Activated CD8-positive, alpha-beta memory T cell treated with anti-CD3 and anti-CD28 coated beads, Interleukin-2, amount 50 U/mL, for 4 hours (primary cell): Measurements from ENCODE around the gene NR3C2.
"Not testable (repeated sequence)": the region's sequence is repeated elsewhere in the genome, so short reads cannot be mapped to it uniquely, and the experiment has no call there.

ENCODE experiments used
- DNase-seq: peaks from one replicate; pipeline ENCODE4 v3.0.0-alpha.2; 2020

Gene NR3C2

DNA sequence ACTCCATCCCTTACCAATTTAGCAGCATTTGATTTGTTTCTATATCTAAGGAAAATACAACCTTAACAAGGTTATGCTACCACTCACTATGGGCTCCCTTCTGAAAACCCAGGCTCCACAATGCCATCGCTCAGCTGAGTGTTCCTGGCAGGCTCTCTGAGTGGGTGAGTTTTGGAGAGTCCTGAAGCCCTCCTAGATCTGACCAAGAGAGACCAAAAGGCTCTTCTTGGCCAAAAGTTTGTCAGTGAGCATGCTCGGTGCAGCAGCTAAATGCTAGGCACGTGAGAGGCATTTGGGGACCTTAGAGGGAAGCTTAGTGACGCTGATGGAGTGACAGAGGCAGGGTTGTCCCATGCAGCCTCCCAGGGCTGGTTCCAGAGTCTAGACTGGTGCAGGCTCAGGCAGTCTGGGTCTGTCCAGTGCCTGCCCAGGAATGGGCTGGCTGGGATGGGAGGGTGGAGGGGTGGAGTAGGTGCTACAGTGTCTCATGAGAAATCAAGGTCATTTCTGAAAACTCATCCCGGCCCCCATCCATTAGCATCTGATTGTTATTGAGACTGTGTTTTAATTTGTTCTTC, 346.8 kb downstream of the NR3C2 start:
- no peak for DNase-seq

DNA sequence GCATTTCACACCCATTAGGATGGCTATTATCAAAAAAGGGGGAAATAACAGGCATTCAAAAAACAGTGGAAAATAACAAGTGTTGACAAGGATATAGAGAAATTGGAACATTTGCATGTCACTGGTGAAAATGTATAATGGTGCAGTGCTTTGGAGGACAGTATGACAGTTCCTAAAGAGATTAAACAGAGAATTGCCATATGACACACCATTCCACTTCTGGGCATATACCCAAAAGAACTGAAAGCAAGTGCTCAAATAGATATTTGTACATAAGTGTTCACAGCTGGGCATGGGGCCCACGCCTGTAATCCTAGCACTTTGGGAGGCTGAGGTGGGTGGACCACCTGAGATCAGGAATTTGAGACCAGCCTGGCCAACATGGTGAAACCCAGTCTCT, 348.1 kb downstream of the NR3C2 start:
- DNase-seq, result no peak

DNA sequence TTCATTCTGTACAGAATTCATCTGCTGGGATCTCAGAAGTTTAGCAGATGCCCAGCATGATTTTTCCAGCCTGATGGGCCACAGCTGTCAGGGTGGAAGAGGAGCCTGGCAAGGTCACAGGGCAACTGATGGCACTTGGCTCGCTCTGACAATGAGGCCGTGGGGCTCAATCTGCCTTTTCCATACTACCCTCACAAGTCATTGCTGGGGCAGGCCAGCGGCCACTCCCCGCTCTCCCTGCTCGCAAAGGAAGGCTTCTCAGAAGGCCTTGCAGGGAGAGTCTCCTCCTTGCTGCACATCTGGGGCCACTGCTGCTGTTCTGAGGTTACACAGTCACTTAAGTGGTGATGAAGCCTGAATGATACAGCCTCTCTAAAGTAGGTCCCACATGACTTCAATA, 349.1 kb downstream of the NR3C2 start:
- DNase-seq, result no peak

DNA sequence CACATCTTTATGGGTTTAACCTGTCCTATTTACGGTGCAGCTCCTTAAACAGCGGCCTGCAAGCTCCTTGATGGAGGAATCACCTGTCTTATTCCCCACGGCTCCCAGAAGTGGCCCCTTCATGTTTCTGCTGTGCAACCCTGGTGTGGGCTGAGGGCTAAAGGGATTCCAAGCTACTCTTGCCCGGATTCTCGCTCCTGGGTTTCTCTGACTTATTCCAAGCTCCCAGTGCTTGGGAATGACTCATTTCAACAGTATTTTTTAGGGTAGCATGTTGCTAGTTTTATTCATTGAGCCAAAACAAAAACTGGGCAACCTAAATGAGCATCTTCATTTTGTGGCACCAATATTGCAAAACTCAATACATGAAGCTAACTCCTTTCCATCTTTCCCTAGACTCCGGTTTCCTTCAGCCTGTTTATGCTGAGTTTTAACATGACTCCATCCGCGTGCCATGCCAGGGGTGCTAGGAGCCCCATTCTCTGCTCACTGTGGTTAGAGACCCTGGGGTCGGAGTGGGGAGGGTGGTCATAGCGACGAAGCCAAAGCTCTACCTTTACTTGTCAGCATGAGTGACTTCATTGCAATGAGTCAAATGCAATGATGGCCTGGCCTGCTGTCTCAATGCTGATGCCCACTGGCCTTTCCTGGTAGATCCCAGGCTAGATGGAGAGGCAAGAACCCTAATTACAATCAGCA, 349.7 kb downstream of the NR3C2 start:
- DNase-seq, result no peak

DNA sequence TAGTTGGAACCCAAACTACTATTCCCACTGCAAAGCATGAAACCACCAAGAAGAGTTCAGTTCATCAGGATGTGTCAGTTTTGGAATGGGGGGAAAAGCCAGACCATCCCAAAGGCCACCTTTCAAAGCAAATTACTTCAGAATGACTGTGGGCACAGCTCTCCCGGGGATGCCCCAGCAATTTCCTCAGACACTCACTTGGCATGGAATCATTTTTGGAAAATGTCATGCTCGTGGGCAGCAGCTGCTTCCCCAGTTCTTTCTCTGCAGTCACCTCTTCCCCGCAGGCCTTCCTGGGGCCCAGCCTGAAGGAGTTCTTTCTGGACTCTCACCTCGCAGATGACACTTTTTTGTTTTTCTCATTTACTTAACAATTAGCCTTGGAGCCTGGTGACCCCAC, 350.3 kb downstream of the NR3C2 start:
- no peak for DNase-seq

DNA sequence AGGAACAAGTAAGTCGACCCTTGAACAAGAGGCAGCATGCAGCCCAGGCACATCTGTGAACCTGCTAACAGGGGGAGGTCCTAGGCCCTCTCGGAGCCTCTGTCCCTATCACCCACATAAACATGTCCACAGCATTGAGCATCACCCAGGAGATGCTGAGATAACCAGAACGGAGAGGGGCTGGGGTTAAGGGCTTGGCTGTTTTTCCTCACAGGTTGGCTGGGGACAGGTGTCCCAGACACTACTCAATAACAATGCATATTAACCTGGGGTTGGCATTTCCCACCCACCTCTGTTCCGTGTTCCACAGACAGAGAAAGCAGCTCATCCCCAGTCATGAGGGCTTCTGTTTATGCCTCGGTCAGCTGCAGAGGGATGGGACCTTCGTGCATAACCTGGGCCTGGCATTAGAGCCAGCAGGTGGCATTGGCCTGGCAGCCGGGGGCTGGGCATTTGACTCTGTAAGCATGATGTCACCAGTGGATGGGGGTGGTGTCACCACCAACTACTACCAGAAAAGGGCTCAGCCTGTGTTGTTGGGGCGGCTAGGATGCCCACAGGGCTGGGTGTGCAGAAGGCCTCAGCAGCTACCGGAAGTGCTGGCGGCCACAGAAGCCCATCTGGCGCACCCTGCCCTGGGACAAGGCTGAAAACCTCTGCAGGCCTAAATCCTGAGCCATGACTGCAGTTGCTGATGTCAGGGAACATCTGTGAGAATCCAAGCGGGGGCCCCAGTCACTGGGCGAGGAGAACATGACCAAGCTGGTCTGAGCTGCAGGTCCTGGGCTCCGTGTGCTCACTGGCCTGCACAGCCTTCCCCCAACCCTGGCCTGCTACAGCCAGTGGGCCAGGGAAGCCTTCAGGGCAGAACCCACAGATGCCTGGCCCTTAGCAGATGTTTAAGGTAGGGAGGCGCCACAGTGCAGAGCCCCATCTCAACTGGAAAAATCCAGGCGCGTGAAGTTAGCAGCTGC, 351.4 kb downstream of the NR3C2 start:
- DNase-seq, result no peak

DNA sequence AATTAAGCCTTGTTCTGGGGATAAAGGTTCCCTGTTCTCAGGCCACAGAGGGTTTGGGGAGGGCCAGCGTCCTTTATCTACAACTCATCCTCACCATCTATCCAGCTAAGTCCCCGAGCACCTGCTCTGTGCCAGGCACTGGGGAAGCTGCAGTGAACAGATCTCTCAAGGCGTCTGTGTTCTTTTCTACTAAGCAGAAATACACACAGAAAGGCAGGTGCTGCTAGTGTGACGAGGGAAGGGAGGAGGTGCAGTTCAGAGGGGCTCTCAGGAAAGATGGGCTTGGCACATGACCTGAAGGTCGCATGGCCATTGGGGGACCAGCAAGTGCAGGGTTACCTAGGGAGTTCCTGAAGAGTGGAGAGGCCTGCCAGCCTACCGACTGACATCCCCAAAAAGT, 352.2 kb downstream of the NR3C2 start:
- no peak for DNase-seq

DNA sequence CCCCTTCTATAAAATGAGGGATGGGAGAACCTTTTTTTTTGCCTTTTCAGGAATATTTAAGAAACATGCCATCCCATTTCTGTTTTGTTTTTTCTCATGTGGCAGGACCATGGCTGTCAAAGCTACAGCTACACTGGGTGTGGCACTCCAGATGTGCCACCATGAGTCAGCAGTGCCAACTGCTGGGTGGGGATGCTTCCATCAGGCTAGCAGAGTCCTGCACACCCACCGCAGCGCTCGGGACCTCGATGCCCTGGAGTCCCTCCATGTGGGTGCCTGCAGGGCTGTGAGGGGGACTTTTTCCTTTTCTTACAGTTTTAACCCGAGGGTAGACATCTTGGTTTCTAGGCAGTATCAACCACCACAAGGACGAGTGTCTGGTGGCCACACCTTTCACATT, 352.6 kb downstream of the NR3C2 start:
- no peak for DNase-seq

DNA sequence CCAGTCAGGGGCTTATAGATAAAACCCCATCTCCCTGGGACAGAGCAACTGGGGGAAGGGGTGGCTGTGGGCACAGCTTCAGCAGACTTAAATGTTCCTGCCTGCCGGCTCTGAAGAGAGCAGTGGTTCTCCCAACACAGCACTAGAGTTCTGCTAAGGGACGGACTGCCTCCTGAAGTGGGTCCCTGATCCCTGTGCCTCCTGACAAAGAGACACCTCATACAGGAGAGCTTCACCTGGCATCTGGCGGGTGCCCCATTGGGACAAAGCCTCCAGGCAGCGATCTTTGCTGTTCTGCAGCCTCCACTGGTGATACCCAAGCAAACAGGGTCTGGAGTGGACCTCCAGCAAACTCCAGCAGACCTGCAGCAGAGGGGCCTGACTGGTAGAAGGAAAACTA, 359.1 kb downstream of the NR3C2 start:
- DNase-seq, result not testable (repeated sequence)

DNA sequence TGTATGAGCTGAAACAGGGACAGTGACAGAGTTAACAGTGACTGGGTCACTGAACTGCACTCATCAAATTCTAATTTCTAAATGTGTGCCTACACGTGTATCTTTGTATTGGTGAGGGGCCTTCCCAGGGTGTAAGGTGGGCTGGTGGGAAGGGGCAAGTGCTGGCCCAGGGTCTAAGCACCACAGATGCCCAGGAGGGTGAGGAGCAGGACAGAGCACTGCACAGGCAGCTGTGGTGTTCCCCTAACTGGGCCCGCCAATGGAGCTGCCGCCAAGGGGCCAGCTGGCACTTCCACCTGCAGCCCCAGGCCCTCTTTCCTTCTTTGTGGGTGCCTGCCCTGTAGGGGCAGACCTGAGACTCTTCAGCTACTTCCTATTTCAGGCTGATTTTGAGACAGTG, 360.5 kb downstream of the NR3C2 start:
- no peak for DNase-seq

DNA sequence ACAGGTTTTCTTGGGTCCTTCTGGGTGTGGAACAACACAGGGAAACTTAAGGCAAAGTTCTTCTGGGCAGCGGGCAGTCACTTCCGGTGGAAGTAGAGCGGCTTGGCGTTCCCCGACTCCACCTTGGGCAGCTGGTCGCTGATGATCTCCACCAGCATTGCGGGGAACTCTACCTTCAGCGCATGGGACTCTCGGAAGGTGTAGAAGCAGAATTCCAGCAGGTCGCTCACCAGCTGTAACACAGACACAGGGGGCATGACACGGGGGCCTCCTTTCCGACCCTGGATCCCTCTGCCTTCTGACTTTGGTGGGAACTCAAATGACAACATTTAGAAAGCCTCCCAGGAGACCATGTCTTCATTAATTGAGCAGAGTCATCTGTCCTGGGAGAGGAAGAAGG, 360.9 kb downstream of the NR3C2 start:
- no peak for DNase-seq

DNA sequence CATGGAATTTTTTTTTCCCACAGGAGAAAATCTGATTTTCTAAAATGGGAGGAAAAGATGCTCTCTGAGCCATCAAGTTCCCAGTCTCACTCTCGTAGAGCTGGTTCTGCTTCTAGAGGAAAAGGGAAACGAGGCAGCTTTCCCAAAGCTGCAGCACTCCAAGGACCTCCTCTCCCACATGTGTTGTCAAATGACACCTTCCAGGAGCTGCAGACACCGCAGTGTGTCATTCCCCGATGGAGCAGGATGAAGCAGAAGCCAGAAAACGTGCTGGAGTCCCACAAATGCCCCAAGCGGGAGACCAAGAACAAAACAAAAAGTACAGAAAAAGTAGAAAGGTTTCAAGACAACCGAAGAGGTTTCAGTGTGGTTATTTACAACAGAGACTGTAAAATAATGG, 362.3 kb downstream of the NR3C2 start:
- no peak for DNase-seq

DNA sequence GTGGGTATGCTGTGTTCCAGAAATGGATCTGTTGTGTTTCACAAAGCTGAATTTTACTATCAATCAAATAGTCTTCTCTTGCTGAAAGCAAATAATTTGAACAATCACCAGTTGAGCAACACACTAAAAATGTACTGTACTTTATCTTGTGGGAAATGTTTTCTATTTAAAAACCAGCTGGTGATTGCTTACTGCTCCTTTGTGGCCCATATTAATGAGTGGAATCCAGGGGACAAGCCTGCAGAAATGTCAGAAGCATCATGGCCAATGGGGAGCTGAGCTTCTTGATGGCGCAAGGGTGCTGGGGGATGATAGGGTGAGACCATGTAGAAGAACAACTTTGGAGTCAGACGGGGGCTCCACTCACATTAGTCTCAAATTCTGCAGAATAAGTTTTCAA, 364.2 kb downstream of the NR3C2 start:
- DNase-seq, result no peak

DNA sequence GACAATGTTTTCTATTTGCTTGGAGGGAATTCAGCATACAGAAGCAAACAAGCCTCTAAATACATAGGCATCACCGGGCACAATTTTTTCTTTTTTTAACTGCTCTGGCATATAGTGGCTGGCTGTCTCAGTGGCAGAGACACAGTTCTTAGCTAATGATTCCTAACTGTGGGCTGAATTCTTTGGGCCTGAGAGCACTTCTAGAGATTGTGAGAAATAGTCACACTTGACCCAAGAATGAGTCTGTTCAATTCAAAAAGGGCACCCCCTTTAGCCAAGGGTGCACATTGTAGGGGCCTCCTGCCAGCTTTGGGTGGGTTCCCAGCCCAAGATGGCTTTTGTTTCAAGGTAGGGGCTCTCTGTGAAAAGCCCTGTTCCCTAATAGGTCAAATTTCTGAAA, 364.6 kb downstream of the NR3C2 start:
- no peak for DNase-seq

DNA sequence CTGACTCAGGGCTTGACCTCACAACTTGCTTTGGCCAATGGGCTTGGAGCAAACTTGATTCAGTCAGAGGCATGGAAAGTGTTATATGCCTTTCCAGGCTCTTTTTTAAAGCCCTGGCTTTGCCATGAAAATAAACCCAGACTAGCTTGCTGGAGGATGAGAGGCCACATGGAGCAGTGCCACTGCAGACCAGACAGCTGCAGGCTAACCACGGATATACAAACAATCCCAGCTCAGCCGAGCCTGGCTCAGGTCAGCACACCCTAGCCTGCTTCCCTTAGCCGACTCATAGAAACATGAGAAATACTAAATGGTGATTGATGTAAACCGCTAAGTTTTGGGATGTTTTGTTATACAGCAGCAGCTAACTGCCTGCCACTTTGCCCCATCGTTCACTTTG, 365.2 kb downstream of the NR3C2 start:
- no peak for DNase-seq

DNA sequence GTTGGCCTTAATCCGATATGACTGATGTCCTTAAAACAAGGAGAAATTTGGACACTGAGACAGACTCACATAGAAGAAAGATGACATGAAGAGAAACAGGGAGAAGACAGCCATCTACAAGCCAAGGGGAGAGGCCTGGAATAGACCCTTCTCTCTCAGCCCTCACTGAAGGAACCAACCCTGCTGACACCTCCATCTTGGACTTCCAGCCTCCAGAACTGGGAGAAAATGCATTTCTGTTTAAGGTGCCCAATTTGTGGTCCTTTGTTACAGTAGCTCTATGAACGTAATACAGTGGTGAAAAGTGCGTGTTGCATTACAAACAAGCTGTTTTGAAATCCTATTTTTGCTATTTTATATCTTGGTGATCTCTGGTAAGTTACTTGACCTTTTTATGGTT, 366.8 kb downstream of the NR3C2 start:
- DNase-seq, result no peak

DNA sequence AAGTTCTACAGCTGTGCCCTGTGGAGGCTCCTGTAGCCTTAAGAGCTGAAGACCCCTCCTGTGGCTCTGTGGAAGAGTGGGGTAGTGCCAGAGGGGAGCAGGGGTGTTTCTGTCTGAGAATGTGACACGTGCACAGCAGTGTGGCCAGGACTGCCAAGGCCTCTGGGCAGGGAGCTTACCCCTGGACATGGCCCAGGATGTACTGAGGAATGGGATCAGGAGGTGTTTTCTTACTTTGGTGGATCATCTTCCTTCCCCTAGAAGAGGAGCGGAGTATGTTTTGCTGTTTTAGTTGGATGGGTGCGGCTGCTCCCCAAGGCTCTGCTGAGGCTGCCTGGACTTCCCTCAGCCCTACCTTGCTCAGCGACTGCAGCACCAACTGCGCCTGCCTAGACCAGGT, 367.8 kb downstream of the NR3C2 start:
- DNase-seq, result no peak

DNA sequence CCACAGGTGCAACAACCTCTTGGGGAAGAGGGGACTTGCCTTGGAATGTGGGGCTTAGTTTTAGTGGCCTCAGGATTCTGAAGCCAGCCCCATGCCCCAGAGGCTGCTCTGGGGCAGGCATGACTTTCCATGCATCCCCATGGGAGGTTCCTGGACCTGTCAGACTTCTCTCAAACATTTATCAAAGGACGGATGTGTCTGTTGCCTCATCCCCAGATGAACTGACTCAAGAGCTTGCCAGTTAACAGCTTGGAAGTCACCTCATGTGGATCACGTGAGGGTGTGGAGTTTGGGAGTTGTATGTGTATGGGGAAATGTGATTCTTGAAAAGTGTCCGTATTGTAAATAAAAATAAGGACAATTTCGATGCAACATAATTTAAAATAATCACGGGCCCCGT, 368.9 kb downstream of the NR3C2 start:
- DNase-seq, result no peak

DNA sequence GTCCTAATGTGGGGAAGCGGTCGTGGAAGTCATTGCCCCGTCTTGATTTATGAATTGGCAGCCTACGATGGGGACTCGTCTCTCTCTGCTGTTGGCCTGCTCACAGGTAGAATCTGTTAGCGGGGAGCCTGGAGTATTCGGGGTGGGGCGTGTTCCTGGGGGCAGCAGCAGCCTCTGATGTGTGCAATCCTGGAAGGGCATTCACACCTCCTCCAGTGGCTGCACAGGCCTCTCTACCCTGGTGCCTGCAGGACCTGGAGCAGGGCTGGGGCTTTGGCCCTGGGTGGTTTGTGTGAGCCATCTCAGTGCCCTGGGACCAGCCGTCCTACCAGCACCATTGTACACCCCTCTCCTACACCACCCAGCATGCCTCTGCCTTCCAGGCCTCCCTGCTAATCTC, 369.4 kb downstream of the NR3C2 start:
- DNase-seq, result no peak

DNA sequence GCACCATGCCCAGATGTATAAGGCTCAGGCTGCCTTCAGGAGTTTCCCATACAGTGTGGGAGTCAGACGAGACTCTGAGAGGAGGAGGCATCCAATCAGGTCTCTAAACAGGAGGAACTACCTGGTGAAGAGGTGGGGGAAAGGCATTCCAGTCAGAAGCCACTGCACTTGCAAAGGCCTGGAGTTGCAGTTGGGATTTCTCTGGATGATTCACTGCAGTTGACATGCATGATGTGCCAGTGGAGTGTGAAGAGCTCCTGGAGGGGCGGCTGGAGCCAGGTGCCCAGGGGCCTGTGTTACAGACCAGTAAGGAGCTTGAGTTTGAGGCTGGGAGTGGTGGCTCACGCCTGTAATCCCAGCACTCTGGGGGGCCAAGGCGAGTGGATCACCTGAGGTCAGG, 371.2 kb downstream of the NR3C2 start:
- no peak for DNase-seq

DNA sequence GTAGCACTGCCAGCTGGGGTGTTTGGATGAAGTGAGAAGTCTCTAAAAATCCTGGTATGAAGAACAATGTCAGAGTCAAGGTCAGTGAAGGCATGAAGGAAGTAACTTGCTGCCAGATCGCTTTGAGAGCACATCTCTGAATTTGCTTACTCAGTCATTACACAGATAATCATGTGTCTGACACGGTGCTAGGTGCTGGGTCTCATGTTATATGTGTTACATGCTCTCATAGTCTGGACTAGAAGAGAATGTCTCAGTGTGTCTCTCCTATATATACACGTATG, 372.4 kb downstream of the NR3C2 start:
- no peak for DNase-seq

DNA sequence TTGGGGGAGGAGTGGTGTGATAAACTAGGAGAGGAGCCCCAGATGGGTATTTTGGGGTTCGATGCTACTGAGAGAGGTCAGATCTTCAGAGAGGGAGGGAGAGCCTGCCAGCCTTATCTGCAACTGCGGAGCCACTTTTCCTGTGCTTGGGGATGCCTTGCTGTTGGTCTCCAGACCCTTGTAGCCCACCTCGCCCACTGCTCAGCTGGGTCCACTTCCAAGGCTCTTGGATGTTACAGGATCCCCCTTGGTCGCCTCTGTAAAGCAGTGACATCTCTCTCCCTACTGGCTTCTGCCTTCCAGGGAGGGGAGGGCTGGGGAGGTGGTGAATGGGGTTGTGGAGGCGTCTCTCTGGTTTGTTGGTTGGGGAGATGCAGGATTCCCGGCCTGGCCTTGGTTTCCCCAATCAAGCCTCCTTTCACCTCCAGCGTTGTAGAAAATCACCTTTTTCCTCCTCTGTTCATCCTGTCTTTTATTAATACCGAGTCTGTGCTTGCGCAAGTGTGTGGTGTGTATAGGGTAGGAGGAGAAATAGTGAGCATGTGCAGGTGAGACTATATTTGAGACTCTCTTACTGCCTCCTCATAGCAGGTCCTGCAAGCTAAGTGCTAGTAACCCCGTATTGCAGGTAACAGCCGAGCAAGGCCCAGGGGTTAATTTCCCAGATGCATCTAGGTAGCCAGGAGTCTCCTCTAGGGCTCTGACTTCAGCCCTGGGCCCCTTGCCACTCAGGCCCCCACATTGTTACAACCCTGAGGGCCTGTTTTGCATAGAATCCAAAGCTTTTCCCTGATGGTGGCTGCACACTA, 372.9 kb downstream of the NR3C2 start:
- no peak for DNase-seq
